Gastrocnemius medialis (tissue), 4 donors: Measurements from ENCODE around the gene YLPM1.

Experiments
- POLR2A ChIP-seq, 2 donors: fragments of 450-650 bp; IDR thresholded peaks; one replicate each; pipeline ENCODE4 v1.6.1; 2017; ENCODE audit warnings: antibody characterized with exemption in 2 of 2, mild to moderate bottlenecking in 2 of 2, moderate library complexity in 2 of 2
- TF ChIP-seq, protein P1 (sequence below), 5 experiments: fragments of 450-650 bp in 3 of 5; fragments of 200-600 bp in 2 of 5; sonication (generic) in 2 of 5; IDR thresholded peaks in 4 of 5; conservative IDR thresholded peaks in 1 of 5; 1 replicate in 4 of 5; 2 replicates in 1 of 5; pipeline ENCODE4 v1.5.1; 2016 to 2019; ENCODE audit warnings: antibody characterized with exemption in 5 of 5, mild to moderate bottlenecking in 3 of 5, moderate library complexity in 3 of 5

GRCh38 chr14:74858022-74858421, 94.9 kb downstream of the YLPM1 start:
- TF ChIP-seq, protein P1, sequence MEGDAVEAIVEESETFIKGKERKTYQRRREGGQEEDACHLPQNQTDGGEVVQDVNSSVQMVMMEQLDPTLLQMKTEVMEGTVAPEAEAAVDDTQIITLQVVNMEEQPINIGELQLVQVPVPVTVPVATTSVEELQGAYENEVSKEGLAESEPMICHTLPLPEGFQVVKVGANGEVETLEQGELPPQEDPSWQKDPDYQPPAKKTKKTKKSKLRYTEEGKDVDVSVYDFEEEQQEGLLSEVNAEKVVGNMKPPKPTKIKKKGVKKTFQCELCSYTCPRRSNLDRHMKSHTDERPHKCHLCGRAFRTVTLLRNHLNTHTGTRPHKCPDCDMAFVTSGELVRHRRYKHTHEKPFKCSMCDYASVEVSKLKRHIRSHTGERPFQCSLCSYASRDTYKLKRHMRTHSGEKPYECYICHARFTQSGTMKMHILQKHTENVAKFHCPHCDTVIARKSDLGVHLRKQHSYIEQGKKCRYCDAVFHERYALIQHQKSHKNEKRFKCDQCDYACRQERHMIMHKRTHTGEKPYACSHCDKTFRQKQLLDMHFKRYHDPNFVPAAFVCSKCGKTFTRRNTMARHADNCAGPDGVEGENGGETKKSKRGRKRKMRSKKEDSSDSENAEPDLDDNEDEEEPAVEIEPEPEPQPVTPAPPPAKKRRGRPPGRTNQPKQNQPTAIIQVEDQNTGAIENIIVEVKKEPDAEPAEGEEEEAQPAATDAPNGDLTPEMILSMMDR (IDR thresholded peaks at IDR 0.05 in 4 of 5, conservative IDR thresholded peaks at IDR 0.05 in 1 of 5) = no peak
- no peak for TF ChIP-seq POLR2A (IDR thresholded peaks at IDR 0.05)
